Esophagus muscularis mucosa (tissue), 4 donors: ENCODE data around the gene PIP5K1A.

ENCODE experiments used
- CTCF ChIP-seq, 3 experiments: fragments of 200-600 bp in 2 of 3; fragments of 450-650 bp in 1 of 3; sonication (generic) in 2 of 3; IDR thresholded peaks; one replicate each; pipeline ENCODE4 v1.5.1; 2017 to 2019; ENCODE audit warnings: antibody characterized with exemption in 3 of 3, mild to moderate bottlenecking in 2 of 3, moderate library complexity in 1 of 3
- EP300 ChIP-seq: sonication (generic); formaldehyde crosslinking; IDR thresholded peaks from one replicate; pipeline ENCODE4 v1.6.1; 2017; ENCODE audit warnings: antibody characterized with exemption
- POLR2A ChIP-seq: fragments of 450-650 bp; IDR thresholded peaks from one replicate; pipeline ENCODE4 v1.6.1; 2017; ENCODE audit warnings: antibody characterized with exemption, moderate library complexity, mild to moderate bottlenecking, low read depth
- POLR2AphosphoS5 ChIP-seq, 2 donors: sonication (generic); formaldehyde crosslinking; IDR thresholded peaks; one replicate each; pipeline ENCODE4 v1.6.1; 2017; ENCODE audit warnings: antibody characterized with exemption in 2 of 2

DNA sequence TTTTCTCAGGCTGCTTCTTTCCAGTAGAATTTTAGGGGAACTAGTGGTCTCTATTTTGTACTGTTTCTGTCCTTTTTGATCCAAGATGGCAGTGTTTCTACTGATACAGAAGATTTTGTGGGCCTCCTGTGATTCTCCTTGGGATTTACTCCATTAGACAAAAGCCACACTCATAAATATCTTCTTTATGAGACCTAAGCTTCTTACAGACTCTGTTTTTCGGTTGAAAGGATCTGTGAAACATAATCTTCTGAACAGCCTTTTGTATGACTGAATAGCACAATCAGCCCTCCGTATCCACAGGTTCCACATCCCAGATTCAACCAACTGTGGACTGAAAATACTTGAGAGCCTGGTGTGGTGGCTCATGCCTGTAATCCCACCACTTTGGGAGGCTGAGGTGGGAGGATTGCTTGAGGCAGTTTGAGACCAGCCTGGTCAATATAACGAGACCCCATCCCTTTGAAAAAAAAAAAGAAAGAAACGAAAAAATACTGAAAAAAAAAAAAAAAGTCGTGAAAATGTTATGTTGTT, 45.4 kb downstream of the PIP5K1A start:
- no peak for TF ChIP-seq CTCF (IDR thresholded peaks at IDR 0.05)
- no peak for TF ChIP-seq POLR2A
- no peak for TF ChIP-seq EP300
- no peak for TF ChIP-seq POLR2AphosphoS5 (IDR thresholded peaks at IDR 0.05)
